ENCODE data around the gene RBM26.
A peak's percentile ranks its signal among the peaks of the same experiment; 100 is the strongest.

The RBM26 gene

DNA sequence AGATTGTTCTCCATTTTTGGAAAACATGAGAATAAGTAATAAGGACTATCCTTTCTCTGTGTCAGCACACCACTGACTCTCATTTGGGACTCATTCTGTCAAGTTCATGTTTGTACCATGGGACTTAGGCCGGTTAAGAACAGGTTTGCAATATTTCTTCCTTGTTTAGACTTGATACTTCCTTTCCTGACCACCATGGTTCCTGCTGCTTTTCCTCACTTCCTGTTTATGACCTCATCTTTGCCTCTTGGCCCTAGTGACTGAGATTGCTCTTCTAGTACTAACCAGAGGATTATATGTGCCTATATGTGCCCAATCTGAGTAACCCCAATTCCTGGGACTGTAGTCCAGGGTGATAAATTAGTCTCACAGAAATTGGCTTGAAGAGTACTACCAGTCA is 42.4 kb upstream of the RBM26 start:
- no peak for TF ChIP-seq EZH2 (optimal IDR thresholded peaks at IDR 0.05; ENCODE audit: low read depth, low read length)
- no peak for TF ChIP-seq CTCF (IDR thresholded peaks at IDR 0.05; ENCODE audit: low read length)
- no peak for TF ChIP-seq EZH2phosphoT487 (IDR thresholded peaks at IDR 0.05; ENCODE audit: low read length)
- no peaks in the 10 kb centered on the region for H3K27me3 ChIP-seq (replicated peaks; ENCODE audit: insufficient read depth, low read length)
- no peak overlapping the region for H2AFZ ChIP-seq (ENCODE audit: low read length)
- H3K4me1 ChIP-seq (ENCODE audit: low read length), result peaks cover 23% of the 10 kb centered on the region
- no peaks in the 10 kb centered on the region for H3K9me3 ChIP-seq (replicated peaks; ENCODE audit: insufficient read depth, low read length)
- no peak overlapping the region for H3K4me2 ChIP-seq (ENCODE audit: low read depth, low read length)
- H3K4me3 ChIP-seq (ENCODE audit: low read length), result no peak overlapping the region
- no peaks in the 10 kb centered on the region for H3F3A ChIP-seq (ENCODE audit: insufficient read depth, low read length)
- H4K20me1 ChIP-seq (ENCODE audit: insufficient read depth, low read length), result no peaks in the 10 kb centered on the region
- peak; percentile 17 for DNase-seq
- no peaks in the 10 kb centered on the region for H3K79me2 ChIP-seq (ENCODE audit: low read length)
- no peaks in the 10 kb centered on the region for H3K9me2 ChIP-seq (replicated peaks; ENCODE audit: insufficient read depth, low read length)
- no peak overlapping the region for H3K9ac ChIP-seq (ENCODE audit: low read length)
- H3K27ac ChIP-seq (ENCODE audit: low read length), result no peak overlapping the region
- no peaks in the 10 kb centered on the region for H3K36me3 ChIP-seq (replicated peaks; ENCODE audit: insufficient read depth, low read length)

DNA sequence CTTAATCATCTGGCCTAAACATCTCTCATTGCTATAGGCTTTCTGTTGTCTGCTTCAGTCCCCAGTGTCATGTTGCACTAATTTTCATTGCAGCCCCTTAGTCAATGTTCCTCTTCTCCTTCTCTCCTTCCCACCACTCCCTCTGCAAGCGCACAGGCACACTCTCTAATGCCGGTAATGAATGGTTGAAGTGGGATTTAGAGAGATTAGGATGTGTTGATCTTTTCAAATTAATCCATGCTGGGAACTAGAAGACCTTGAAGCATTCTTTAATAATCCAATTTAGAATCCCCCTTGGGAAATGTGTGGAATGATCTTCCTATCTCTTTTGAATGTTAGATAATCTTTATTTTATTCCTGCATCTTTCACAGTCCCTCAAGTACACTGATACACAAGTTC is 41.7 kb upstream of the RBM26 start:
- Histone ChIP-seq H3K9me2 (replicated peaks; ENCODE audit: insufficient read depth, low read length) (no peaks in the 10 kb centered on the region), H3K4me3 (ENCODE audit: low read length) (no peak overlapping the region), H3K27ac (ENCODE audit: low read length) (no peak overlapping the region), H3K4me1 (ENCODE audit: low read length) (peaks cover 23% of the 10 kb centered on the region), H3K9me3 (replicated peaks; ENCODE audit: insufficient read depth, low read length) (no peaks in the 10 kb centered on the region), H3F3A (ENCODE audit: insufficient read depth, low read length) (no peaks in the 10 kb centered on the region), H3K4me2 (ENCODE audit: low read depth, low read length) (no peak overlapping the region), H2AFZ (ENCODE audit: low read length) (no peak overlapping the region), H4K20me1 (ENCODE audit: insufficient read depth, low read length) (no peaks in the 10 kb centered on the region), H3K36me3 (replicated peaks; ENCODE audit: insufficient read depth, low read length) (no peaks in the 10 kb centered on the region), H3K79me2 (ENCODE audit: low read length) (no peaks in the 10 kb centered on the region), H3K9ac (ENCODE audit: low read length) (no peak overlapping the region), H3K27me3 (replicated peaks; ENCODE audit: insufficient read depth, low read length) (no peaks in the 10 kb centered on the region)
- no peak for DNase-seq
- TF ChIP-seq CTCF (IDR thresholded peaks at IDR 0.05; ENCODE audit: low read length), result no peak
- no peak for TF ChIP-seq EZH2phosphoT487 (IDR thresholded peaks at IDR 0.05; ENCODE audit: low read length)
- no peak for TF ChIP-seq EZH2 (optimal IDR thresholded peaks at IDR 0.05; ENCODE audit: low read depth, low read length)

DNA sequence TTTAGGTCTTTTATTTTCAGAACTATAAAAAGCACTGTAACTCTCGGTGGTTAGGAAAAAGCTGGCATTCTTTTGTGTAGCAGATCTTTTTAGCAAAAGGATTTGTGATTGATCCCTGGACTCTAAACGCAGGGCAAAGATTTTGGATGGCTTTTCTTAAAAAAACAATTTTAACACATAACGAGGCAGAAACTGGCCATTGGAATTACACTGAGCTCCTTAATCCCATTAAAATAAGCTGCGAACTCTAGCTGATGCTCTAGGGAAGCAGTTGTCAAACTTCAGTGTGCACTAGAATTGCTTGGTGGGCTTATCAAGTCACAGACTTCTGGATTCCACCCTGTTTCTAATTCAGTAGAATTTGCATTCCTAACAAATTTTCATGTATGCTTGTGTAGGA is 41.1 kb upstream of the RBM26 start:
- Histone ChIP-seq H3K4me2 (ENCODE audit: low read depth, low read length) (no peak overlapping the region), H3F3A (ENCODE audit: insufficient read depth, low read length) (no peaks in the 10 kb centered on the region), H3K4me1 (ENCODE audit: low read length) (peaks cover 23% of the 10 kb centered on the region), H3K9me3 (replicated peaks; ENCODE audit: insufficient read depth, low read length) (no peaks in the 10 kb centered on the region), H3K27me3 (replicated peaks; ENCODE audit: insufficient read depth, low read length) (no peaks in the 10 kb centered on the region), H3K79me2 (ENCODE audit: low read length) (no peaks in the 10 kb centered on the region), H3K9ac (ENCODE audit: low read length) (no peak overlapping the region), H3K36me3 (replicated peaks; ENCODE audit: insufficient read depth, low read length) (no peaks in the 10 kb centered on the region), H4K20me1 (ENCODE audit: insufficient read depth, low read length) (no peaks in the 10 kb centered on the region), H2AFZ (ENCODE audit: low read length) (no peak overlapping the region), H3K4me3 (ENCODE audit: low read length) (no peak overlapping the region), H3K27ac (ENCODE audit: low read length) (no peak overlapping the region), H3K9me2 (replicated peaks; ENCODE audit: insufficient read depth, low read length) (no peaks in the 10 kb centered on the region)
- TF ChIP-seq EZH2 (optimal IDR thresholded peaks at IDR 0.05; ENCODE audit: low read depth, low read length) (no peak), EZH2phosphoT487 (IDR thresholded peaks at IDR 0.05; ENCODE audit: low read length) (no peak), CTCF (IDR thresholded peaks at IDR 0.05; ENCODE audit: low read length) (no peak)
- no peak for DNase-seq
